Neuronal stem cell (in vitro differentiated cells): ENCODE data around the gene S100PBP.

Experiments
- DNase-seq: peaks from one replicate; pipeline ENCODE4 v3.0.0-alpha.2; 2013; ENCODE audit warnings: low spot score
- H2AFZ ChIP-seq: one replicate; pipeline ENCODE4 v1.6.1; 2013; ENCODE audit warnings: mild to moderate bottlenecking, low read length, inconsistent platforms
- H2AK5ac ChIP-seq: 2 replicates; pipeline ENCODE4 v1.6.1; 2013; ENCODE audit warnings: low read depth, mild to moderate bottlenecking, inconsistent platforms, low read length, moderate library complexity, mixed read lengths
- H2BK120ac ChIP-seq: 2 replicates; pipeline ENCODE4 v1.6.1; 2013; ENCODE audit warnings: low read depth, mild to moderate bottlenecking, inconsistent platforms, low read length, moderate library complexity, mixed read lengths
- H2BK12ac ChIP-seq: one replicate; pipeline ENCODE4 v1.6.1; 2013; ENCODE audit warnings: low read length, inconsistent platforms
- H2BK15ac ChIP-seq: 2 replicates; pipeline ENCODE4 v1.6.1; 2013; ENCODE audit warnings: mild to moderate bottlenecking, low read length, inconsistent platforms, mixed read lengths
- H2BK5ac ChIP-seq: one replicate; pipeline ENCODE4 v1.6.1; 2013; ENCODE audit warnings: inconsistent platforms, mild to moderate bottlenecking, low read length, moderate library complexity
- H3K14ac ChIP-seq: one replicate; pipeline ENCODE4 v1.6.1; 2013; ENCODE audit warnings: low read length, inconsistent platforms
- H3K18ac ChIP-seq: 2 replicates; pipeline ENCODE4 v1.6.1; 2013; ENCODE audit warnings: low read length, inconsistent platforms
- H3K23ac ChIP-seq: 2 replicates; pipeline ENCODE4 v1.6.1; 2013; ENCODE audit warnings: low read depth, mild to moderate bottlenecking, mixed read lengths, low read length, inconsistent platforms; ENCODE audit not compliant: poor library complexity
- H3K27ac ChIP-seq: replicated peaks from 3 replicates; pipeline ENCODE4 v1.5.1; 2013; ENCODE audit warnings: low read length, inconsistent platforms
- H3K27me3 ChIP-seq, 3 experiments: 2 replicates each; pipeline ENCODE4 v1.6.1; 2013; ENCODE audit warnings: low read length in 3 of 3, mild to moderate bottlenecking in 2 of 3, inconsistent platforms in 1 of 3, low read depth in 1 of 3, mixed read lengths in 1 of 3, moderate library complexity in 1 of 3; ENCODE audit not compliant: control insufficient read depth in 3 of 3, insufficient read depth in 3 of 3
- H3K36me3 ChIP-seq, 2 donors: replicated peaks in 1 of 2; 2 replicates each; pipeline ENCODE4 v1.6.1; 2013; ENCODE audit warnings: low read length in 2 of 2; ENCODE audit not compliant: control insufficient read depth in 2 of 2, insufficient read depth in 2 of 2
- H3K4ac ChIP-seq: 2 replicates; pipeline ENCODE4 v1.6.1; 2013; ENCODE audit warnings: inconsistent platforms, mild to moderate bottlenecking, low read length, moderate library complexity
- H3K4me1 ChIP-seq, 2 donors: 1 replicate in 1 of 2; 2 replicates in 1 of 2; pipeline ENCODE4 v1.6.1; 2013; ENCODE audit warnings: low read length in 2 of 2, low read depth in 1 of 2; ENCODE audit not compliant: control insufficient read depth in 2 of 2, insufficient read depth in 1 of 2
- H3K4me2 ChIP-seq: one replicate; pipeline ENCODE4 v1.6.1; 2013; ENCODE audit warnings: mild to moderate bottlenecking, low read length, inconsistent platforms; ENCODE audit not compliant: insufficient read depth, poor library complexity, severe bottlenecking
- H3K4me3 ChIP-seq, 2 donors: 2 replicates each; pipeline ENCODE4 v1.5.1; 2013; ENCODE audit warnings: low read length in 2 of 2, mild to moderate bottlenecking in 2 of 2, inconsistent platforms in 1 of 2, moderate library complexity in 1 of 2
- H3K79me1 ChIP-seq: one replicate; pipeline ENCODE4 v1.6.1; 2013; ENCODE audit warnings: low read depth, mild to moderate bottlenecking, inconsistent platforms, low read length, moderate library complexity
- H3K9ac ChIP-seq: one replicate; pipeline ENCODE4 v1.6.1; 2013; ENCODE audit warnings: mild to moderate bottlenecking, low read depth, low read length, inconsistent platforms; ENCODE audit not compliant: poor library complexity
- H3K9me3 ChIP-seq, 2 donors: replicated peaks in 1 of 2; 2 replicates each; pipeline versions ENCODE3 to v1.6.1; 2013; ENCODE audit warnings: low read length in 2 of 2, mild to moderate bottlenecking in 2 of 2, inconsistent platforms in 1 of 2, low read depth in 1 of 2, mixed read lengths in 1 of 2, moderate library complexity in 1 of 2; ENCODE audit not compliant: control insufficient read depth in 2 of 2, insufficient read depth in 1 of 2
- H4K8ac ChIP-seq: one replicate; pipeline ENCODE4 v1.6.1; 2013; ENCODE audit warnings: low read depth, mild to moderate bottlenecking, inconsistent platforms, low read length, moderate library complexity
- H4K91ac ChIP-seq: one replicate; pipeline ENCODE4 v1.6.1; 2013; ENCODE audit warnings: low read length, low read depth, mild to moderate bottlenecking, inconsistent platforms; ENCODE audit not compliant: poor library complexity
- WGBS, 2 donors: extraction: QIAGEN DNeasy Blood & Tissue Kit; methylation state at CpG; one replicate each; pipeline ENCODE4 v1.1.7; 2013; ENCODE audit warnings: missing lambda C conversion rate in 2 of 2, mixed read lengths in 1 of 2; ENCODE audit not compliant: insufficient read length in 2 of 2, insufficient replicate concordance in 1 of 2; ENCODE audit errors: extremely low coverage in 2 of 2; 5-methylcytosine and 5-hydroxymethylcytosine counted together

S100PBP gene

DNA sequence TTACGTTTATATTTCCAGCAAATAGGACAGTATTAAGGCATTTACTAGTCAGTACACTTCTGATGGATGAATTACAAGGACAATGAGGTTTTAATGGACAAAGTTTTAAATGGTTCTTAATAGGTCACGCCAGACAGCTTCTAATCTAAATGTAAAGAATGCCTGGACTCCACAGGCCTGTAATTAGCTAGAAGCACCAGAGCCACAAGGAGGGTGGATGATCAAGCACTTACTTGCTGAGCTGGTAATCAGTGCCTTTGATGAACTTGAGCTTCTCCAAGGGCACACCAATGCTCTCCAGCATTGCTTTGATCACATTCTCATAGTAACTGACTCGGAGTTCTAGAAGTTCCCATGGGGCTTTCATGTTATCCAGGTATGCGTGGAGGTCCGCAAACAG is 7.1 kb upstream of the S100PBP start:
- Histone ChIP-seq H3K9ac (no peak overlapping the region), H2AFZ (no peak overlapping the region), H2BK15ac (no peak overlapping the region), H3K4ac (no peak overlapping the region), H3K4me3 (no peak overlapping the region), H4K91ac (no peak overlapping the region), H3K27ac (no peak overlapping the region), H3K14ac (no peak overlapping the region), H3K36me3 (peaks cover 15 to 94% of the 10 kb centered on the region in 2 donors), H3K18ac (no peak overlapping the region), H3K9me3 (peaks cover 3 to 12% of the 10 kb centered on the region in 2 donors), H3K79me1 (peaks cover 6% of the 10 kb centered on the region), H3K27me3 (no peaks in the 10 kb centered on the region), H4K8ac (no peak overlapping the region), H2BK120ac (no peak overlapping the region), H2AK5ac (no peak overlapping the region), H2BK12ac (no peak overlapping the region), H3K23ac (no peak overlapping the region), H3K4me2 (no peak overlapping the region), H2BK5ac (no peak overlapping the region), H3K4me1 (peaks cover under 1 to 2% of the 10 kb centered on the region in 2 donors)
- DNase-seq: no peak
- WGBS, 2 donors: no CpG with 5 or more reads among the region's 5 CpGs

DNA sequence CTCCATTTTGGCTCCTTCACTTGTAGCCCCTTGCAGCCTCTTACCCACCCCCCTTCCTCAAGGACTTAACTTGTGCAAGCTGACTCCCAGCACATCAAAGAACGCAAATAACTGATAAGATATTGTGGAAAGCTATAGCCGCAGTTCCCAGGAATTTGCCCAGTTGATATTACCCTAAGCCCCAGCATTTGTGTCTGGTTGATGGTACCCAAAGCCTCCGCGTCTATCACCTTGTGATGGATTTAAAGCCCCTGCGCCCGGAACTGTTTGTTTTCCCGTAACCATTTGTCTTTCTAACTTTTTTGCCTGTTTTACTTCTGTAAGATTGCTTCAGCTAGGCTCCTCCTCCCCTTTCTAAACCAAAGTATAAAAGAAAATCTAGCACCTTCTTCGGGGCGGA is 6.2 kb upstream of the S100PBP start:
- H4K8ac ChIP-seq: no peak overlapping the region
- no peak overlapping the region for H3K4me3 ChIP-seq
- peaks cover 11 to 89% of the 10 kb centered on the region in 2 donors for H3K36me3 ChIP-seq
- H3K9me3 ChIP-seq: peaks cover 2 to 4% of the 10 kb centered on the region in 2 donors
- no peak overlapping the region for H3K4me2 ChIP-seq
- H4K91ac ChIP-seq: no peak overlapping the region
- H2AK5ac ChIP-seq: no peak overlapping the region
- H2BK15ac ChIP-seq: no peak overlapping the region
- no peak overlapping the region for H2BK5ac ChIP-seq
- no peak overlapping the region for H3K14ac ChIP-seq
- peaks cover 6% of the 10 kb centered on the region for H3K79me1 ChIP-seq
- H3K18ac ChIP-seq: no peak overlapping the region
- no CpG with 5 or more reads among the region's 9 CpGs for WGBS, 2 donors
- no peak overlapping the region for H3K9ac ChIP-seq
- no peak overlapping the region for H3K23ac ChIP-seq
- H3K4me1 ChIP-seq: peaks cover 2% of the 10 kb centered on the region in 2 donors
- no peak overlapping the region for H3K27ac ChIP-seq
- no peak overlapping the region for H2BK12ac ChIP-seq
- no peaks in the 10 kb centered on the region for H3K27me3 ChIP-seq
- H3K4ac ChIP-seq: no peak overlapping the region
- H2AFZ ChIP-seq: no peak overlapping the region
- DNase-seq: no peak
- H2BK120ac ChIP-seq: no peak overlapping the region

DNA sequence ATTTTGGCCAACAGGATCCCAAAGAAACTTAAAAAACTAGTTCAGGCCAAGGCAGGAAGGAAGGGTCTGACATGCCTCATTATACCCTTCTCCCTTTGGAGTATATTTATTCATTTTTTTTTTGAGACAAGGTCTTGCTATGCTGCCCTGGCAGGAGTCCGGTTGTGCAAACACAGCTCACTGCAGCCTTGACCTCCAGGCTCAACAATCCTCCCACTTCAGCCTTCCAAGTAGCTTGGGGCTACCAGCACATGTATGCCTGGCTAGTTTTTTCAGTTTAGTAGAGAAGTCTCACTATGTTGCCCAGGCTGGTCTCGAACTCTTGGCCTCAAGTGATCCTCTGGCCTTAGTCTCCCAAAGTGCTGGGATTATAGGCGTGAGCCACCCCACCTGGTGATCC is 5.5 kb upstream of the S100PBP start:
- Histone ChIP-seq H3K4ac (no peak overlapping the region), H3K36me3 (peaks cover 8 to 83% of the 10 kb centered on the region in 2 donors), H2BK15ac (no peak overlapping the region), H3K9ac (no peak overlapping the region), H2BK5ac (no peak overlapping the region), H3K4me3 (no peak overlapping the region), H3K4me1 (peaks cover 2% of the 10 kb centered on the region in 2 donors), H3K79me1 (peaks cover 6% of the 10 kb centered on the region), H4K8ac (no peak overlapping the region), H3K9me3 (peaks cover 0 to 2% of the 10 kb centered on the region in 2 donors), H3K14ac (no peak overlapping the region), H2AK5ac (no peak overlapping the region), H3K23ac (no peak overlapping the region), H2BK12ac (no peak overlapping the region), H4K91ac (no peak overlapping the region), H3K27me3 (no peaks in the 10 kb centered on the region), H3K27ac (no peak overlapping the region), H2AFZ (no peak overlapping the region), H2BK120ac (no peak overlapping the region), H3K18ac (no peak overlapping the region), H3K4me2 (no peak overlapping the region)
- WGBS, 2 donors: no CpG with 5 or more reads among the region's 3 CpGs
- no peak for DNase-seq

DNA sequence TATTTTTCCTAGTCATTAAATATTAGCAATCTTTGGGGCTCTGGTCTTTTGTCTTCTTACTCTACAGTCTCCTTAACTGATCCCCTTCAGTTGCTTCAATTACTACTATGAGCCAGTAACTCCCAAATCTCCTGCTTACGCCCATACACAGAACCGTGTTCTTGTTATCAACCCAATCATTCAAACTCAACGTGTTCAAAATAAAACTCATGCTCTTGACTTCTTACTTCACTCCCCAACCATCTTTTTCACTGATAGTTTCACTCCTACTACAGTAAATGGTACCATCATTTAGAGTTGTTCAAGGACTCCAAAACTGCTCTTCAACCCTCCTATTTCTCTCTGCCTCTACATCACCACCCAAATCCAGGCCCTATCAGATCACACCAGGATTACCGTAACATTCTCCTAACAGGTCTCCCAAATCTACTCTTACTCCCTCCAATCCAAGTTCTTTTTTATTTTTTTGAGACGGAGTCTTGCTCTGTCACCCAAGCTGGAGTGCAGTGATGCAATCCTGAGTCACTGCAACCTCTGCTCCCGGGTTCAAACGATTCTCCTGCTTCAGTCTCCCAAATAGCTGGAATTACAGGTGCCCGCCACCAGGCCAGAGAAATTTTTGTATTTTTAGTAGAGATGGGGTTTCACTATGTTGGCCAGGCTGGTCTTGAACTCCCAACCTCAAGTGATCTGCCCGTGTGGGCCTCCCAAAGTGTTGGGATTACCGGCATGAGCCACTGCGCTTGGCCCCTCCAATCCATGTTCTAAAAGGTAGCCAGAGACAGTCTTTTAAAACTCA is 3.3 kb upstream of the S100PBP start:
- no peak overlapping the region for H3K4ac ChIP-seq
- H3K79me1 ChIP-seq: peaks cover 6% of the 10 kb centered on the region
- no peak overlapping the region for H3K4me3 ChIP-seq
- no peaks in the 10 kb centered on the region for H3K9me3 ChIP-seq
- H3K23ac ChIP-seq: no peak overlapping the region
- no peak overlapping the region for H2BK5ac ChIP-seq
- no peak for DNase-seq
- no peak overlapping the region for H2AK5ac ChIP-seq
- H3K4me1 ChIP-seq: peaks cover 4 to 5% of the 10 kb centered on the region in 2 donors
- H2AFZ ChIP-seq: no peak overlapping the region
- H3K27ac ChIP-seq: no peak overlapping the region
- H4K91ac ChIP-seq: no peak overlapping the region
- H3K18ac ChIP-seq: no peak overlapping the region
- H2BK15ac ChIP-seq: no peak overlapping the region
- H4K8ac ChIP-seq: no peak overlapping the region
- H3K4me2 ChIP-seq: no peak overlapping the region
- no peak overlapping the region for H2BK12ac ChIP-seq
- no peak overlapping the region for H3K9ac ChIP-seq
- H3K36me3 ChIP-seq: peaks cover 7 to 61% of the 10 kb centered on the region in 2 donors
- H3K14ac ChIP-seq: no peak overlapping the region
- no peaks in the 10 kb centered on the region for H3K27me3 ChIP-seq
- WGBS, 2 donors: 100% methylated on average over 1 of the region's 11 CpGs; no CpG with 5 or more reads in 1 of the 2 donors
- H2BK120ac ChIP-seq: no peak overlapping the region
